GM04504 (cell line): ENCODE measurements around the gene GRIN2C.

Source experiments
- DNase-seq: peaks from one replicate; pipeline ENCODE4 v3.0.0-alpha.2; 2012; ENCODE audit warnings: low read depth

Gene GRIN2C

DNA sequence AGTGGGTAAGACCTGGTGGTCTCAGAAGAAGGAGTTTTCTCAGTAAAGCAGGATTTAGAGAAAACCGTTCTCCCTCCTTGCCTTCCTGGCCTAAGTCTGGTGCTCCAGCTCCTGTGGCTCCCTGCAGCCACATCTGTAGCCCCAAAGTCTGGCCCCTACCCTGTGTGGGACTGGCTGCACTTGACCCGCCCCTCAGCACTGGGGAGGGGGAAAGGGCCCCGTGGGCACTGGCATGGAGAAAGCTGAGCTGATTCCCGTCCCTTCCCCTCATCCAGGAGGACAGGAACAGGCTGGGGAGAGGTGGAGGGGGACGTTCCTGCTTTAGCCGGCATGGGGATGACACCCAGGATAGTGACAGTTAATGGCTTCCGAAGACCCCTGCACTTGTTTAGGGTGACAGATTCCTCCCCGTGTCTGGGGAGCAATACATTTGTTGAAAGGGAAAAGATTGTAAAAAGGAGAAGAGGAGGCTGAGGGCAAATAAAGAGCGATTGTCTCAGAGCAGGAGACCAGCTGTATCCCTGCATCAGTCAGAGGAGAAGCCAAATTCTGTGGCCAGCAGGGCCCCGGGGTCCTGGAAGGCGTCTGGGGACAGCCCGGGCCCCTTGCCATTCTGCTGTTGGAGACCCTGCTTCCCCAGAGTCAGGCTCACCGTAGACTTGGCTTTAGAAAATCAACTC, 37.9 kb downstream of the GRIN2C start:
- no peak for DNase-seq

DNA sequence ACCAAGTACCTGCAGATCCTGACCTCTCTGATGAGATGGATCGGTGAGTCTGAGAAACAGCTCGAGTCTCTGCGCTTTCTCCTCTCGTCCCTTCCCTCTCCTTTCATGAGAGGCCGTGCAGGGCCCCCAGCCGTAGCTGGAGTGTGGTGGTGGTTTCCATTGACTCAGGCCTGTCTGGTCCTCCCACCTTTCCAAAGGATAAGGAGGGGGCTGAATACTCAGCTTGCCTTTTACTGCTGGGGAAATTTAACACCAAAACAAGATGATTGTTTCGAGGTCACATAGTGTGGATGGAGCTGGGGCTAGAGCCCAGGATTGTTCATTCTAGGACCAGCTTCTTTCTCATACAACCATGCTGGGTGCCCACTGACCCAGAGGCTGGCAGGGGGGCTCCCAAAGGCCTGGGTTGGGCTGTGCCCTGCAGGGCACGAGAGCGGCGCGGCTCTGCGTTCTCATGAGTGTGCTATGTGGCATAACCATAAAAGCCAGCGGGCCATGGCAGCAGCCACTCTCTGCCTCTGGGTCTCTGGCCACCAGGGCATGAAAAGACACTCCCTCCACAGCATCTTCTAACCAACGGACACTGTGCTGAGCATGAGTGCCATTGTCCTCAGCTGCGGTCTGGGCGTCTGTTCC, 39.8 kb downstream of the GRIN2C start:
- no peak for DNase-seq

DNA sequence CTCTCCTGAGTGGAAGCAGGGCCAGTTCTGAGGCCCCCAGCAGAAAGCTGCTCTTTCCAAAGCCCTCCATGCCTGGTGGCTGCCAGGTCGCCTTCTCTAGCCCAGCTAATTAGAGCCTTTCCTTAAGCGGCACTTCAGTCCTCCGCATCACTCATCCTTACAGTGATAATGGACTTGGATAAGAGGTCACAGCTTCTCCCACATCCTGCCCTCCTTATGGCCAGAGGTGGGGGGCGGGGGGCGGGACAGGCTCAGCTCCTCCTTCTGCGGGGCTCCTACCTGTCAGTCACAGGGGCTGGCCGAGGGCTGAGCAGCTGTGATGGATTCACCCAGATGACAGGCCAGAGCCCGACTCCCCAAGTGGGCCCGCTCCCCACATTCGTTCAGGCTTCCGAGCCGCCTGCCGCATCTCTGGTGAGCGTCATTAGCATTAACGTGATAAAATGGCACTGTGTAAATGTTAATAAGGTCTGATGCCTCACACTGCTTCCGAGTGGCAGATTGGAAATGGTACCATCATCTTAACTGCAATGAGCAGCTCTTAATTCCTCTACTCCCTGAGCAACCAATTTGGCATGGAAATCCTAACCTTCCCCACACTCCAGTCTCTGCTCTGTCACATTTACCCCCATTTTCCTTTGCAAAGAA, 41.3 kb downstream of the GRIN2C start:
- DNase-seq, result no peak

DNA sequence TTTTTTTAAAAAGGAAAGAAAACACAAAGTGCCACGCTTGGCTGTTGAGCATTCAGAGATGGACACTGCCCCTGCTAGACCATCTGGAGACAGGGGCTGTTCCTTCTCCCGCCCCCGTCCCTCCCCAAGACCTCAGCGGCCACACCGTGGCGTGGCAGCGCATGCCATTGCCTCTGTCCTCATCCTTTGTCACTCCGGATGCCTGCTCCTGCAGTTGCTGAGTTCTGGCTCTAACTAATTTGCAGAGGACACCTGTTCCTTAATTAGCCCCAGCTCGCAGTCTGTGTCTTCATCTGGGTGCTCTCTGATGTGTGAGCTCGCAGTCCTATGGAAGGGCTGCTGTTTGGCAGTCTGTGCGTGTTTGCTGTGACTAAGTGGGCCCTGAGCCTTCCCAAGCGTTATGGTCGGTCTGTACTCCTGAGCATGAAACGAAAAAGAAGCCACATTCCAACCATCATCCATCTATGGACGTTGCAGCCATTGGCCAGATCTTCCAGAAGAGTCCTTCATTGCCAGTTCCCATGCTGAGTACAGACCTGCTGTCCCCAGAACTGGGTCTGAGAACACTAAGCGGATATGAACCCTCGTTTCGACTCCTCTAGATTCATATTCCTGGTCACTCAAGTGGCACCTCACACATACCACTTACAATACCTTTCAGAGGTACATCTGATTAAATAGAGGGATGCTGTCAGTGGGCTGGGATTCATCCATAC, 42.6 kb downstream of the GRIN2C start:
- DNase-seq, result no peak

DNA sequence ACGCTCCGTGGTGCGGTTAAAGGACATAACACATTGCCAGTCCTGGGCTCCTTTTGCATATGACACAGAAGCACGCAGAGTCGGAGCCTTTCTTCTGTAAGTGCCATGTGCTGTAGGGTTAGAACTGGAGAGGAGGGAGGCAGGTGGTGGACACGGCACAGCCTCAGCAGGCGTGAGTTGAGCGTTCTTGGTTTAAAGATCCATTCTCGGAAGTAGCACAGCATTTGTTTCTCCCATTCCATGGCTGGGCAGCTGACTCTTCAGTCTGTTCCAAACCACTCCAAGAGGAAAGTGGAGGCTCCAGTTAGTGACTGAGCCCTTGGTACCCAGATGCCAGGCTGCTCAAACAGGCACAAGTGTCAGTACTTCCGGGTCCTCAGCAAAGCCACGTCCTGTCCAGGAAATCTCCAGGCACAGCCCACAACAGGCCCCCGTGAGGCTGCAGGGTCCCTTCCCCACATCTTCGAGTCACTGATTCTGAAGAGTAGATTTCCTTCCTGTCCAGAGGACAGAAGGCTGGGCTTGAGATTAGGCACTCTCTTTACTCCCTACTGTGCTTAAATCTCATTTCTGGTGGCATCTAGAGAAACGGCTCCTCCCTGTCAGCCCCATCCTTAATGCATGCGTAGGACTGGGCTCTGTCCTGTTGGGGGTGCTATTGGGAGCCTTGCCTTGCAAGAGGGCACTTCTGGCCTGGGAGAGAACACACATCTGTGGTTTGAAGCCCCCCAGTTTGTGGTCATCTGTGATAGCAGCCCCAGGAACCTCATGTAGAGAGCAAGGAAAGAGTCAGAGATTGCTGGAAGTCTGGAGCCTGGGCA, 43.9 kb downstream of the GRIN2C start:
- no peak for DNase-seq

DNA sequence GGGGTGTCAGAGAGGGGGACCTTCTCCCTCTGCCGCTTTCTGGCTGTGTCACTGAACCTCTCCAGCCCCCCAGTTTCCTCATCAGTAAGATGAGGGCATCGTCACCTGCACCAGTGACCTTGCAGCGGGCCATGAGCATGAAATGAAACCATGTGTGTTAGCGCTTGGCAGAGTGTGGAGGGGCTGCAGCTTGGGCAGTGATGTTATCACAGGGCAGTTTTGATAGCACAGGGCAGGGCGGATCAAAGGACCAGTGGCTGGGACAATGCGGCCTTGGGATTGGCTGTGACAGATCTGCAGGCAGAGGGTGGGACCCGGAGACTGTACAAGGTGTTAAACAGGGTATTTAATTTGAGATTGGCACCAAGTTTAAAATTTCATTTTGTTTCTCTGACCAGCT, 44.6 kb downstream of the GRIN2C start:
- DNase-seq, result no peak

DNA sequence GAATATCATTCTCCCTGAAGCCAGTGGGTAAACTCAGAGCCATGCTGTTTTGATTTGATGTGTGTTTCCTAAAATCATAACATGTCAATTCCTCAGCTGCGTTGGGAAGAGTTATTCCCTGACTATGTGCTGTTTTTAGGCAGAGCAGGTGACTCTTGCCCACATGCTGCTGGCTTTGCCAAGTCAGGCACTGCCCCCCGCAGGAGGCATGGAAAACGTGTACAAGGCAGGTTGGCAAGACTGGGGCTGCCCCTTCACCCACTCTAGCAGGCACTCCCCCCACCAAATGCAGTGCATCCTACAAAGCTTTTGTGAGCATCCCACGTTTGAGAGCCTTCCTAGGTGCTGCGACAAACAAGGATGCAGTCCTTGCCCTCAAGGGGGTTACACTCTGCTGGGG, 45.2 kb downstream of the GRIN2C start:
- DNase-seq, result no peak

DNA sequence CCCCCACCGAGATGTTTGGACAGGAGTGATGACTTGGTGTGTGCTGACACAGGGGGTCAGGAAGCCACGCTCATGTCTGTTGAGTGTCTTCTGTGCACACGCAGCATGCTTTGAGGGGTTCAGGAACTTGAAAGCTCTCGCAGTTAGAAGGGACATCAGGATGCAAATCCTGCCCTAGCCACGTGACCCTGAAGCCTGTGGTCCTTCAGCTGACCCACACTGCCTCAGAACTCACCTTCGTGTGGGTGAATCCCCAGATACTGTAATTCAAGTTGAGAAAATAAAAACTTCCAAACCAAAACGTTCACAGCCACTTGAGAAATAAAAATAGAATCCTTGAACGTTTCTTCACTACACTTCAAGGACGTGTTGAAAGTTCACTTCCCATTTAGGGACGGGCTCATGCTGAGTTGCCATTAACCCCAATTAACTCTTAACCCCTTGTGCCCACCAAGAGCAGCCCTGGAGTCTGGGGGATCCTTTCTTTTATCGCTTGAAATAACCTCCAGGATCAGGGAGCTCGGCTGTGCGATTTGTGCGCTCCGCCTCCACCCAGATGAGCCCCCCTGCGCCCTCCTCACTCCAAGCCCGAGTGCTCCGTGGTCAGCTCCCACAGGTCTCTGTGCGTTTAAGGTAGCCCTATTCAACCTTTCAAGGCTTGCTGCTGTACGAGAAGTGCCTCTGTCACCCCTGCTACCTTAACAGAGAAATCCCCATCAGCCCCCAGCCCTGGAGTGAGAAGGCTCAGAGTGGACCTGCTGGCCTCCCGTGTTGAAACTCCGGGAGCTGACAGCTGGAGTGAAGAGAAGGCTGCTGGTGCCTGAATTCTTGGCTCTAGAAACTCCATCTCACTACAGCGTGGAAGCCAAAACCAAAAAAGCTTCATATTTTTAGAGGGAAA, 47.3 kb downstream of the GRIN2C start:
- DNase-seq, result no peak

DNA sequence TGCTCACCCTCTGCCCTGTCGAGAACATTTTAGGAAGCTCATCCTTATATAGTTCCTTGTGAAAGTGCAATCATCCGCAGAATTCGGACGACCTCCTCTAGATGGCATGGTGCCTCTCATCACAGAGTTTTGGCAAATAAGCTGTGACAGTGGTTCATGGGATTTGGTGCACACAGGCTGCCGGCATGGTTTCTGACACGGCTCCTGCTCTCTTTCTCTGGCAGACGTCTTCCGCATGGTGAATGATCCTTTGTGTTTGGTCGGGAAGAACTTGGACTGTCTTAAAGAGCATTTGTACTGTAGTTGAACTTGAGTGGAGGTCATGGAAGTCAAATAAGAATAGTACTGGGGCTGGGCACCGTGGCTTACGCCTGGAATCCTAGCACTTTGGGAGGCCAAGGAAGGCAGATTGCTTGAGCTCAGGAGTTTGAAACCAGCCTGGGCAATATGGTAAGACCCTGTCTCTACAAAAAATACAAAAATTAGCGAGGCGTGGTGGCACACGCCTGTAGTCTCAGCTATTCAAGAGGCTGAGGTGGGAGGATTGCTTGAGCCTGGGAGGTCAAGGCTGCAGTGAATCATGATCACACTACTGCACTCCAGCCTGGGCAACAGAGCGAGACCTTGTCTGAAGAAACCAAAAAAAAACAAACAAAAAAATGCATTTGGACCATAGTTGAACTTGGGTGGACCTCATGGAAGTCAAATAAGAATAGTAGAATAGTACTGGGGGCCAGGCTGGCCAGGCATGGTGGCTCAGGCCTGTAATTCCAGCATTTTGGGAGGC, 48.8 kb downstream of the GRIN2C start:
- no peak for DNase-seq

DNA sequence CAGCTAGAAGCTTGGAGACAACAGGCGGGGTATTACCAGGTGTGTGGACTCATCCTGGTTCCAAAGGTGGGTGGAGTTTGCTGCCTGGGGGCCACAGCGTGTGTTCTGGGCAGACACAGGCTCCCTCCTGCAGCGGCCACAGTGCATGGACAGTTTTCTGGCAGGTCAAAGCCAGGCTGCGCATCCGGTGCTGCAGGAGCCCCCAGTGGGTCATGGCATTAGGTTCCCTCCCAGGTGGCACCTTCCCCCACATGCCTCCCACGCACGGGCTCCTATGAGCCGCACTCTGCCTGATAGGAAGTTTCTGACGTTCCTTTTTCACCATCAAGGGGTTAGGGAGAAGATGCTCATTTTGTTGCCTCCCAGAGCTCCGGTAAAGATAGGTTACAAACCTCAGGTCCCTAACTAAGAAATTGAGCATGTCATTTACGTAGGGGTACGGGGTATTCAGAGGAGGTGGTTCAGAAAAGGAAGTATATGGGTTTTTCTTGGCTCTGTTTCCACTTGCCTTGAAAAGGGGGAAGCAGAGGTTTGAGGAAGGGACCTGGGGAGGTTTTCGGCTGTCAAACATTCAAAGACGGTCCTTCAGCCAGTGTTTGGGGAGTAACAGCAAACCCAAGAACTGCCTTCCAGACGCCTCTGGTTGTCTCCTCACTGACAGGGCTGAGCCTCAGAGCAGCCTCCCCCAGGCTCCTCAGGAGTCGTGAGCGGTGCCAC, 50.8 kb downstream of the GRIN2C start:
- DNase-seq, result no peak

DNA sequence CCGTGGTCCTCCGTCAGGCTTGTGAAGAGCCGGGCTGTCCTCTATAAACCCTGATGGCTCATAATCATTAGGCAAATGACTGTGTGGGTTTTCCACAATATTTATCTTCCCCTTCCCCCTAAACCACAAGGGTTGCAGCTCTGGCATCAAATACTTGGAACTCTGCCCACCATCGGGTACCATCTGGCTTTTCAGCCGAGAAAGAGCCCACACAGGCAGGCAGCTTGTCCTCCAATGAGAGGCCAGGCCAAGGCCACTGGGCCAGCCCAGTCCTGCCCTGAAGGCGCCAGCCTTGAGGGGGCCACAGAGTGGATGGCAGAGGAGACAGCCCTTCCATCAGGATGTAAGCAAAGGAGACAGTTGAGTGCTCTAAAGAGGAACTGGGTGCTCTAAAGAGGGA, 51.8 kb downstream of the GRIN2C start:
- no peak for DNase-seq

DNA sequence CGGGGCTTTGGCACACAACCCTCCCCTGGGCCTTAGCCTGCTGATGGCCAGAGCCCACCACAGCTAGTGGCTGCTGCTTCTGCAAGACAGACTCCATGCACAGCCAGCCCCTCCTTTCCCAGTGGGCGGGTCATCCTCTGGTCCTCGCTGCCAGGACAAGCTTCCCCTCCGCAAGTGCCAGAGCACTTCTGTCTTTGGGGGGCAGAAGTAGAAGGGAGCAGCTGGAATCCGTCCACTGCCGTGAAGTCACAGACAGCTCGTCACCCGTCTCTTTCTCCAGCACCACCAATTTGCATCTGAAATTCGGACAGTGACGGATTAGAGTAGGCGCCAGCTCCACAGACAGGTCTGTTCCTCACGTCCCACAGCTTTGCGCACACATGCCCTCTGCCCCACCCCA, 52.2 kb downstream of the GRIN2C start:
- no peak for DNase-seq

DNA sequence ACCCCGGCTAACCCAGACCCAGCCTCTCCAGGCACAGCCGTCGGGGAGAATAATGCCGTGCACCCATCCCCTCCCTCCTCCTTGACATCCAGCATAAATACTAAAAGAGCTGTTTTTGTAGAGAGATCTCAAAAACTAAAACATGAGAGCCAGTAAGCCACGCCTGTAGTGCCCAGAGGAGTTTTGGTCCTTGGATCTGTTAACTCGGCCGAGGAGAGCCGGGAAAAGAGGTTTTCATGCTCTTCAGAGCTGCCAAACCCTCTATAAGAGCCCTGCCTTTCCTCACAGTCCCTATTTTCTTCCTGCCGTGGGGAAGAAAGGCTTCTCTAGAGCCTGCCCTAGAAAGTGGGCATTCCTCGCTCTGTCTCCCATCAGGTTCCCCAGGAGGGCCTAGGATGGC, 53.4 kb downstream of the GRIN2C start:
- DNase-seq, result no peak

DNA sequence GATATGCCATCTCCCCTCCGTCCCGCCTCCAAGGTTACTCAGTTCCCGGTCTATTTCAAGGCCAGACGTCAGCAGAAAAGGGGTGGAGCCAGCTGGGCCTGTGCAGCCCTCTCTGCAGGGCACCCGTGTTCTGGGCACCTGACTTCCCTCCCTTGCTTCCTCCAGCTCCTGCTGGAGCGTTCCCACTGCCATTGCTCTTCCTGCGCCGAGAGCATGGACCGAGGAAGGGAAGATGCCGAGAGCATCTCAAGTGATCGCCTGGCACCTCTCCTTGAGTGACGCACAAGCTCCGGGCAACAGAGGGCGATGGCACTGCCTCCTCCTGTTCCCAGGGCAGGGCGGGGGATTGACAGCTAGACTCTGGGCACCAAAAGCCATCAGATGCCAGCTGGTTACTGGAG, 54.1 kb downstream of the GRIN2C start:
- no peak for DNase-seq

DNA sequence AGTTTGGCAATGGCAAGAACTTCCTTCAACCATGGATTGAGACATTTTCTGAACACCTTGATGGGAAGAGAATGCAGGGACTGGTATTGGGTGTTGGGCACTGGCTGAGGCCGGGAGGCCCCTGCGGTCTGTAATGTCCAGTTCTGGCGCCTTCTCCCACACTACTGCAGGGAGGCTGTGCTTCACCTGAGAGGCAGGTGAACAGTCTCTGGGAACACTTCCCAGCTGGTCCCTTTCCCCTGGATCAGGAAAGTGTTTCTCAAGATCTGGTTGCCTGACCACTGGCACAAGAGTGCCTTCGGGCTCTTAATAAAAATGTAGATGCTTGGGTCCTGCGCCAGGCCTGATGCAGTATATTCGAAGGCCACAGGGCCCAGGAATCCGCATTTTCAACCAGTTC, 55.0 kb downstream of the GRIN2C start:
- no peak for DNase-seq

DNA sequence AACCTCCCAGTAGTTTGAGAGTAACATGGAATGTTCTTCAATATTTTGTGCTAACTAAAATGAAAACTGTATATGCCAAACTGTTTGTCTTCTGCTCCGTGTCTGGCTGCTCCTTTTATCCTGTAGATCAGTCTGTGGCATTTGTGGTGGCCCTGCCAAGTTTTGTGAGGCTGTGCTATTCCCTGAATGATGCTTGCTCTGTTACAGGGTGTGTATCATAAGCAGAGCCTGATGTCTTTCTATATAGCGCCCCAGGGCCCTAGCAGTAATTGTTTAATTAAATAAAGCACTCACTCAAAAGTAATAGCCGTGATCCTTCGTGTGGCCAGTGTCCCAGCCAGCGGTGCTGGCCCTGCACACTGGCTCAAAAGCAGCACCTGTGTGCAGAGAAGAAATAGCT, 55.7 kb downstream of the GRIN2C start:
- DNase-seq, result no peak

DNA sequence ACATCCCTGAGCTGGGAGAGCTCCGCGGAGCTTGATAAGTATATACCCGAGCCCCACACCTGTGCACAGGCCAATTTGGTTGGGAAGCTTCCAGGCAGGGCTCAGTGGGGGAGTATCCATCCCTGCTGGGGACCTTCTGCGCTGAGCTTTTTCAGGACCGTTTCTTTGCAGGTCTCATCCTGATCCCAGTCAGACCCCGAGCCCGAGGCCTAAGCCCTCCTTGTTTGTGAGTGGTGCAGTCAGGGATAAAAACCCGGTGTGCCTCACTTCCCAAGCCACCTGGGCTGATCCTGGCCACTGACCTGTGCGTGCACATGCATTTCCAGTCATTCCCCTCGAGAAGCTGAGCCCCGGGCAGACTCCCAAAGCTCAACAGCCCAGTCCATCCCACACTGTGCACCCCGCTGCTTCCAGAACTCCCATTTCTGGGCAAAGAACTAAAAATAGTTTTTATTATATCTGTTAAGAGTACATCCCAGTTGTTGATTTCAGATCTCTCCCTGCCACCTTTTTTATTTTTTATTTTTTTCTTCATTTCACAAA, 56.2 kb downstream of the GRIN2C start:
- no peak for DNase-seq

DNA sequence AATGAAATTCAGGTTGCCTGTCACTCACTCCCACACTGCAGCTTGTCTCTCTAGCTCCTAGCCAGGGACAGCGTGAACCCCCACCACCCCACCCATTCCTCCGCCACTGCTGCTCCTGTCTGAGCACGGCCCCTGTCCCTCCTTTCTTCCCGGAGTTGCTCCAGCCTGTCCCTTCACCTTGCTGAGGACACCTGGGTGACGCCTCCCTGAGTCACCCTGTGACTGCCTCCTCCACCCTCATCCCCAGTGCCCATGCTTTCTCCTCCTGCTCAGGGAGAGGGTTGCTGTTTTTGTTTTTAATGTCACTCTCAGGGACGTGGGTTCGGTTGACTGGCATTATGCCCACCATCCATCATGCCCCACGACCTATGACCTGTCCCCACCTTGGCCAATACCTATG, 57.8 kb downstream of the GRIN2C start:
- no peak for DNase-seq

DNA sequence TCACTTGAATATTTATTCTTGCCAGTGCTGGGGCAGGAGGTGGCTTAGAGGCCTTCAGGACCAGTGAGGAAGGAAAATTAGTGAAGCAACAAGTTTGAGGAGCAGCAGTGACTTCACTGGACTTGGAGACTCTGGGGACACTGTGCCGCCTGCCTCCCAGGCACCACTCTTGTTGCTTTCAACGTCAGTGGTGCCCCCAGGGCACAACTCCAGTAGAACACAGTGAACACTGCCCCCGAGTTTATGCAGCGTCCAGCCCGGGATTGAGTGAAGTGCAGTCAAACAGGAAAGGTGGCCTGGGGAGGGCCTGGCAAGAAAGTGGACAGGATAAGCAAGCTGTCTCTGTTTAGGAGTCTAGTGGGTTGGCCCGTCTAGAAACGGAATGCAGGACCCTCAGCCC, 59.2 kb downstream of the GRIN2C start:
- no peak for DNase-seq
